Effector CD8-positive, alpha-beta T cell (primary cell): ENCODE results near the gene GAL3ST2.
"Not testable (repeated sequence)": the region's sequence is repeated elsewhere in the genome, so short reads cannot be mapped to it uniquely, and the experiment has no call there.

Experiments used
- DNase-seq: peaks from one replicate; lab custom pipeline; 2025; lab: John Stamatoyannopoulos, UW
- total RNA-seq, 4 experiments: gene quantifications; one replicate each; lab custom pipeline; 2026; lab: John Stamatoyannopoulos, UW

GAL3ST2 gene
- total RNA-seq, result 0 to 1.5 (median 0.15) reads per million in 4 experiments

- DNase-seq, result no peak
Measured at GRCh38 chr2:241776336-241777169, at the start of gene GAL3ST2. Gene GAL3ST2 (plus strand): TSS chr2:241776822. CDS start chr2:241776956, 134 bp downstream.

- no peak for DNase-seq
Measured at GRCh38 chr2:241728000-241728399, 48.6 kb upstream of the GAL3ST2 start.

- no peak for DNase-seq
Measured at GRCh38 chr2:241728627-241729026, 48.0 kb upstream of the GAL3ST2 start.

GRCh38 chr2:241729868-241730267 lies 46.8 kb upstream of the GAL3ST2 start:
- no peak for DNase-seq

- DNase-seq, result no peak
Measured at GRCh38 chr2:241730671-241731293, 45.8 kb upstream of the GAL3ST2 start.

- peak; percentile 35 for DNase-seq
Measured at GRCh38 chr2:241732513-241733186, 44.0 kb upstream of the GAL3ST2 start.

GRCh38 chr2:241733391-241734207 lies 43.0 kb upstream of the GAL3ST2 start:
- DNase-seq, result no peak

- DNase-seq, result no peak
Measured at GRCh38 chr2:241734208-241734466, 42.5 kb upstream of the GAL3ST2 start.

- DNase-seq, result peak; percentile 92
Measured at GRCh38 chr2:241734467-241735208, 42.0 kb upstream of the GAL3ST2 start, which contains the start of gene D2HGDH. Gene D2HGDH (plus strand): TSS chr2:241734630. CDS start chr2:241735225, 595 bp downstream.

- no peak for DNase-seq
Measured at GRCh38 chr2:241736111-241736510, 40.5 kb upstream of the GAL3ST2 start.

- no peak for DNase-seq
Measured at GRCh38 chr2:241738040-241738686, 38.5 kb upstream of the GAL3ST2 start.

- DNase-seq, result no peak
Measured at GRCh38 chr2:241739177-241739576, 37.4 kb upstream of the GAL3ST2 start.

- no peak for DNase-seq
Measured at GRCh38 chr2:241739651-241740050, 37.0 kb upstream of the GAL3ST2 start.

- no peak for DNase-seq
Measured at GRCh38 chr2:241741016-241741415, 35.6 kb upstream of the GAL3ST2 start.

- no peak for DNase-seq
Measured at GRCh38 chr2:241742320-241742939, 34.2 kb upstream of the GAL3ST2 start.

- DNase-seq, result not testable (repeated sequence)
Measured at GRCh38 chr2:241743008-241743407, 33.6 kb upstream of the GAL3ST2 start.

GRCh38 chr2:241743620-241744019 lies 33.0 kb upstream of the GAL3ST2 start:
- DNase-seq, result no peak

- DNase-seq, result no peak
Measured at GRCh38 chr2:241744028-241744754, 32.4 kb upstream of the GAL3ST2 start.

- DNase-seq, result no peak
Measured at GRCh38 chr2:241745276-241745675, 31.3 kb upstream of the GAL3ST2 start.

GRCh38 chr2:241746084-241746483 lies 30.5 kb upstream of the GAL3ST2 start:
- no peak for DNase-seq
